HG03571 (cell line): ENCODE measurements around the gene MTERF2.

Experiments used
- ATAC-seq: cut with Tn5 transposase; IDR thresholded peaks from one replicate; pipeline ENCODE4 v1.9.1; 2021; ENCODE audit not compliant: unreplicated experiment

MTERF2 gene

GRCh38 chr12:106954462-106955376 is 32.2 kb downstream of the MTERF2 start:
- ATAC-seq: peak; percentile 8

GRCh38 chr12:106953352-106954250 is 33.3 kb downstream of the MTERF2 start:
- no peak for ATAC-seq

GRCh38 chr12:106950591-106950990 is 36.4 kb downstream of the MTERF2 start:
- ATAC-seq: no peak

- ATAC-seq: no peak
These were observed 39.5 kb downstream of the MTERF2 start for GRCh38 chr12:106947461-106947860.

- no peak for ATAC-seq
These were observed 41.6 kb downstream of the MTERF2 start for GRCh38 chr12:106945261-106945851.

- ATAC-seq: no peak
These were observed 44.2 kb downstream of the MTERF2 start for GRCh38 chr12:106942775-106943174.

- ATAC-seq: no peak
These were observed 45.3 kb downstream of the MTERF2 start for GRCh38 chr12:106941481-106942156.

- no peak for ATAC-seq
These were observed 52.7 kb downstream of the MTERF2 start for GRCh38 chr12:106934277-106934676.
